Activated naive CD4-positive, alpha-beta T cell treated with anti-CD3 and anti-CD28 coated beads for 36 hours (primary cell): ENCODE results near the gene PC. TPM values are rescaled to one million over a fixed set of nuclear protein-coding genes. Genes with fewer than 3 reads are reported as not detected.

Experiments
- CTCF ChIA-PET: fragments of 350-600 bp; sonication (Branson Sonifier 250); formaldehyde crosslinking; loops from one replicate; lab custom pipeline; 2021; ENCODE audit warnings: antibody characterized with exemption; lab: Charles Lee
- DNase-seq: peaks from one replicate; pipeline ENCODE4 v3.0.0-alpha.2; 2020
- H3K27ac Mint-ChIP-seq: one replicate; pipeline ENCODE4 v1.8.0; 2021; ENCODE audit warnings: mild to moderate bottlenecking, mixed read lengths
- H3K27me3 Mint-ChIP-seq: one replicate; pipeline ENCODE4 v1.8.0; 2021; ENCODE audit warnings: low read depth, mixed read lengths
- H3K36me3 Mint-ChIP-seq: one replicate; pipeline ENCODE4 v1.8.0; 2021; ENCODE audit warnings: low read depth, mixed read lengths
- H3K4me1 Mint-ChIP-seq: one replicate; pipeline ENCODE4 v1.8.0; 2021; ENCODE audit warnings: low read depth, mixed read lengths
- H3K4me3 Mint-ChIP-seq: one replicate; pipeline ENCODE4 v1.8.0; 2021; ENCODE audit warnings: mild to moderate bottlenecking, moderate library complexity, mixed read lengths
- H3K9me3 Mint-ChIP-seq: one replicate; pipeline ENCODE4 v1.8.0; 2021; ENCODE audit warnings: mixed read lengths
- intact Hi-C: fragments of 100-400 bp; cut with micrococcal nuclease; formaldehyde crosslinking; loops from one replicate; pipeline ENCODE4 v1.15.1; 2023
- total RNA-seq, 2 experiments: library from RNA; stranded (reverse); gene quantifications; one replicate each; pipeline ENCODE4 v1.2.3, GENCODE V29; 2021

PC gene
- total RNA-seq, 2 experiments from 2014 or later: 8.0 to 9.4 TPM

DNA sequence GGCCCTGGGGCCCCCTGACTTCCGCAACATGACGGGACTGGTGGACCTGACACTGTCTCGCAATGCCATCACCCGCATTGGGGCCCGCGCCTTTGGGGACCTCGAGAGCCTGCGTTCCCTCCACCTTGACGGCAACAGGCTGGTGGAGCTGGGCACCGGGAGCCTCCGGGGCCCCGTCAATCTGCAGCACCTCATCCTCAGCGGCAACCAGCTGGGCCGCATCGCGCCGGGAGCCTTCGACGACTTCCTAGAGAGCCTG is 100.3 kb downstream of the PC start:
- H3K4me1 Mint-ChIP-seq: peaks cover 3% of the 10 kb centered on the region
- DNase-seq: no peak
- H3K36me3 Mint-ChIP-seq: peaks cover 2% of the 10 kb centered on the region
- intact Hi-C loops: loop anchor here (5.0 kb wide), 1 partner anchor 99 kb away; the partner anchor contains the start of gene PC
- H3K27ac Mint-ChIP-seq: no peak overlapping the region
- H3K9me3 Mint-ChIP-seq: no peaks in the 10 kb centered on the region
- H3K4me3 Mint-ChIP-seq: peak overlapping the region; percentile 66
- CTCF ChIA-PET: no interaction called here
- no peaks in the 10 kb centered on the region for H3K27me3 Mint-ChIP-seq

DNA sequence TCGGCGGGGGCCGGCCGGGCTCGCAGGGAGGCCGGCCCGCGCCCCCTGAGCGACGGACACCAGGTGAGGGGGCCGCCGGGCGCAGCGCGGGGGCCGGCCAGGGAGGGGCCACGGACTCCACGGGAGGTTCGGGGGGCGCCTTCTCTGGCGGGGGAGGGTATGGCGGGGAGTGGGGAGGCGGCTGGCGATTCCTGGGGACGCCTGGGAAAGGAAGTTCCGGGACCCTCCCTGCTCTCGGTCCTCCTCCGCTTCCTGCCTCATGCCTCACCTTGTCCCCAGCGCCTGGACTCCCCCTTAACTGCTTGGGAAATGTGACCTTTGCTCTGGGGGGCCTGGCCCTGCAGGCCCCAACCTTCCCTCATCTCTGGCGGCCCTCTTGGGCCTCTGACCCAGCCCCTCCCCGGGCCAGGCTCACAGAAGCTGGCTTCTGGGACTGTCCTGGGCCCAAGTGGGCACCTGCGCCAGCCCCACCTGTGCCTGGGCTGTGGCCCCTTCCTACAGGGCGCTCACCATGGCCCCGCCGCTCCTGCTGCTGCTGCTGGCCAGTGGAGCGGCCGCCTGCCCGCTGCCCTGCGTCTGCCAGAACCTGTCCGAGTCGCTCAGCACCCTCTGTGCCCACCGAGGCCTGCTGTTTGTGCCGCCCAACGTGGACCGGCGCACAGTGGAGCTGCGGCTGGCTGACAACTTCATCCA is 100.8 kb downstream of the PC start:
- Mint-ChIP-seq H3K27ac (no peak overlapping the region), H3K4me1 (peaks cover 3% of the 10 kb centered on the region), H3K9me3 (no peaks in the 10 kb centered on the region), H3K27me3 (no peaks in the 10 kb centered on the region), H3K4me3 (peak overlapping the region; percentile 66), H3K36me3 (peaks cover 2% of the 10 kb centered on the region)
- CTCF ChIA-PET: no interaction called here
- no peak for DNase-seq
- intact Hi-C loops: loop anchor here (5.0 kb wide), 1 partner anchor 100 kb away; the partner anchor contains the start of gene PC

DNA sequence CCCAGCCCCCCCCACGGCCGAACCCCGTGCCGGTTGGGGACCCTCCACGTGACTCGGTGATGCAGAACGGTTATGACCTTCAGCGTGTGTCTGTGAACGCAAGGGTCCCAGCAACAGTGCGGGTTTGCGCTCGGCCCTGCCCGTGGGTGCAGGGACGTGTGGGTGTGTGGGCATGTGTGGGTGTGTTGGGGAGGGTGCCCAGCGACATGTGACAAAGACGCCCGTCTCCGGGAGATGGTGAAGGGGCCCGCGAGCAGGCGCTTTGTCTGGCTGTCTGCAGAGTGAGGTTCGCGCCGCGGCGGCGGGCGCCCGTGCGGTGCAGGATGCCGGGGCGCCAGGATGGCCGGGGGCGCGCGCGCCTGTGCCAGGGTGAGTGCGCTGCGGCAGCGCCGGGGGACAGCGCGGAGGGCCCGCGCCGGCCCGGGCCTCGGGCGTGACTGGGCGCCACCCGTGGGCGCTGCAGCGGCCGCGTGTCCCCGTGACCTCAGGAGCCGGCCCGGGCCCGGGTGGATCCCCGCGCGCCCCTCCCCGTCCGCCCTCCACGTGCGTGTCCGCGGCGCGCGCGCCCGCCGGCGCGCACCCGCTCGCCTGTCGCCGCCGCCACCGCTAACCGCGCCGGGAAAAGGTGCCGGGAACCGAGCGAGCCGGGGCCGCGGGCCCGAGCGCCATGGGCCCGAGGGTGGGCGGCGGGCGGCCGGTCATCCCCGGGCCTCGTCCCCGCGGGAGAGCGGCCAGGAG is 101.5 kb downstream of the PC start, which contains the start of gene LRFN4:
TSS of gene LRFN4 (plus strand) at position 569 of the 738 bp plus-strand sequence. CDS start 681 bp downstream, outside the sequence.
- intact Hi-C loops: loop anchor here (1.0 to 5.0 kb wide), 2 partner anchors 13 to 101 kb away; partner anchors contain the start of genes PC and RCE1
- no peaks in the 10 kb centered on the region for H3K9me3 Mint-ChIP-seq
- CTCF ChIA-PET: no interaction called here

DNA sequence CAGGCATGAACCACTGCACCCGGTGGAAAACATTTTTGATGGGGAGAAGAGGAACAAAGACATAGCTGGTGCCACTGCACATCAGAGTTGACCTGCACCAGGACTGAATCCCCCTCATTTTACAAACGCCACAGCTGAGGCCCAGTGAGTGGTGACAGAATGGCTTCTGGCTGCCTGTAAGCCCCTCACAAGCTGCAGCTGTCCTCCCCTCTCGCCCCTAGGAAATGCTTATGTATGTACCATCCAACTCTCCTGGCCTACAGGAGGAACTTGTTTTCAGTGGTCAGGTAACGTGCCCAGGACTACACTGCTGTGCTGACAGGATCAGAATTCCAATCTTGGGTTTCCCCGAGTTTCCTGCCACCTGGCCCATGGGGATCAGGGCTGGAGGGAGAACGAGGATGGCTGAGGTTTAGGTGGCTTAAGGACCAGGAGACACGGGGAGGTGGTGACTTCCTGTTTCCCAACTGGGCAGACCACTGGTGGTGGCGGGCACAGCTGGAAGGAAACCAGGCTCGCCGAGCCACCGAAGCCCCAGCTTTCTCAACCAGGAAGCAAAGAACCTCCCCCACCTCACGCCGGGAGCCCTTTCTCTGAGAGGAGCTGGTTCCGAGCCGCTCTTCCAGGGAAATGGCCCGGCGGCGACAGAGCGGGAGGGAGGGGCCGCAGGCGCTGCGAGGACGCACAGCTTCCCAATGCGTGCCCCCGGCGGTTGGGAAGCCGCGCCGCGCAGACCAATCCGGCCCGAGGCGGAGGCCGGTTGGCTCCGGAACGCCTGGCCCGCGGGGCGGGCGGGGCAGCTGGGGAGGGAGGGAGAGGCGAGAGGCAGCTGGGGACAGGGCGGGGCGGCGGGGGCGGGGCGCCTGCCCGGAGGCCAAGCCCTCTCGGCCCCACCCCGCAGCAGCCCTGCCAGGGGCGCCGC is 102.3 kb downstream of the PC start:
- H3K4me1 Mint-ChIP-seq: peaks cover 11% of the 10 kb centered on the region
- intact Hi-C loops: loop anchor here (1.0 to 5.0 kb wide), 2 partner anchors 13 to 101 kb away; partner anchors contain the start of genes PC and RCE1
- peaks cover 2% of the 10 kb centered on the region for H3K36me3 Mint-ChIP-seq
- no peaks in the 10 kb centered on the region for H3K27me3 Mint-ChIP-seq
- H3K27ac Mint-ChIP-seq: peak overlapping the region; percentile 30
- CTCF ChIA-PET: interaction anchor here (0.7 to 1.2 kb wide), 2 partner anchors 17 to 219 kb away, joined by 3 read pairs; no protein-coding TSS in a partner anchor
- DNase-seq: peak; percentile 89
- H3K9me3 Mint-ChIP-seq: no peaks in the 10 kb centered on the region
- H3K4me3 Mint-ChIP-seq: peak overlapping the region; percentile 87

More for the DNA sequence above, 101.5 kb downstream of the PC start, which contains the start of gene LRFN4:
- Mint-ChIP-seq H3K27ac (peak within 1 kb of the TSS; percentile 56), H3K27me3 (no peaks in the 10 kb centered on the region), H3K4me3 (peak within 1 kb of the TSS; percentile 87), H3K4me1 (peaks cover 8% of the 10 kb centered on the region), H3K36me3 (peaks cover 2% of the 10 kb centered on the region)
- peak; percentile 28 for DNase-seq

DNA sequence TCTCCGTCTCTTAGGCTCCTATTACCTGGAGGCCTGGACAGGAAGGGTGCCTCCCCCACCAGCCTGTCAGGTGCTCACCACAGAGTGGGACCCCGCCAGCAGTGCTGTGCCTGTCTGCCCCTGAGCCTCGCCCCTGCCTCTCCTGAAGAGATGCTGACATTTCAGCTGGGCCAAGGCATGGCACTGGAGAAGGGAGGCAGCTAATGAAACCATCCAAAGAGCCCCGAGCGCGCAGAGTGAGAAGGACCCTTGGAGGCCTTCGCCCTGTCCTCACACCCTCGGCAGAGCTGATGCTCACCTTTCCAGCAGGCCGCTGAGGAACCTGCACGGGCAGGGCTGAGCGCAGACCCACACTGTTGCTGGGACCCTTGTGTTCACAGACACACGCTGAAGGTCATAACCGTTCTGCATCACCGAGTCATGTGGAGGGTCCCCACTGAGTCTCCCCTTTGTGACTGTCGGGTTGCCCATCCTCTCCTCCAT is 103.4 kb downstream of the PC start:
- intact Hi-C loops: loop anchor here (5.0 kb wide), 1 partner anchor 103 kb away; the partner anchor contains the start of gene PC
- CTCF ChIA-PET: interaction anchor here (1.2 kb wide), 1 partner anchor 16 kb away, joined by 3 read pairs; no protein-coding TSS in a partner anchor
- no peaks in the 10 kb centered on the region for H3K27me3 Mint-ChIP-seq
- H3K36me3 Mint-ChIP-seq: peaks cover 2% of the 10 kb centered on the region
- H3K4me3 Mint-ChIP-seq: no peak overlapping the region
- no peaks in the 10 kb centered on the region for H3K9me3 Mint-ChIP-seq
- DNase-seq: no peak
- peaks cover 11% of the 10 kb centered on the region for H3K4me1 Mint-ChIP-seq
- no peak overlapping the region for H3K27ac Mint-ChIP-seq

DNA sequence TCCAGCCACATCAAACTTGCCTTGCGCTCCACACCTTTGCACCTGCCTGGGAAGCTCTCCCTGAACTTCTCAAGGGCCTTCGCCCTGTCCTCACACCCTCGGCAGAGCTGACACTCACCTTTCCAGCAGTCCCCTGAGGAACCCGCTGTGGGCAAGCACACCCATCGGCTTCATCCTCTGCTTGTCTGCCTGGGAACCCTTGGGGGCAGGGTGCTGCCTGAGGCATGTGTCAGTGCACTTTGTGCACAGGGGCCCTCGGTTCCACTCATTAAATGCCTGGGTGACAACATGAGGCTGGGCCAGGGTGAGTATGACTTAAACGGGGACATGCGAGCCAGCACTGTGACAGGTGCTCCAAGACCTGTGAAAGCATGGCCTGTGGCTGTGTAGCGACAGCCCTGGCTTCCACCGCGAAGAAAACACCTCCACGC is 103.9 kb downstream of the PC start:
- DNase-seq: no peak
- Mint-ChIP-seq H3K27me3 (no peaks in the 10 kb centered on the region), H3K9me3 (no peaks in the 10 kb centered on the region), H3K36me3 (peaks cover 2% of the 10 kb centered on the region), H3K27ac (no peak overlapping the region), H3K4me3 (no peak overlapping the region), H3K4me1 (peaks cover 11% of the 10 kb centered on the region)
- intact Hi-C loops: no loop called here
- CTCF ChIA-PET: no interaction called here

DNA sequence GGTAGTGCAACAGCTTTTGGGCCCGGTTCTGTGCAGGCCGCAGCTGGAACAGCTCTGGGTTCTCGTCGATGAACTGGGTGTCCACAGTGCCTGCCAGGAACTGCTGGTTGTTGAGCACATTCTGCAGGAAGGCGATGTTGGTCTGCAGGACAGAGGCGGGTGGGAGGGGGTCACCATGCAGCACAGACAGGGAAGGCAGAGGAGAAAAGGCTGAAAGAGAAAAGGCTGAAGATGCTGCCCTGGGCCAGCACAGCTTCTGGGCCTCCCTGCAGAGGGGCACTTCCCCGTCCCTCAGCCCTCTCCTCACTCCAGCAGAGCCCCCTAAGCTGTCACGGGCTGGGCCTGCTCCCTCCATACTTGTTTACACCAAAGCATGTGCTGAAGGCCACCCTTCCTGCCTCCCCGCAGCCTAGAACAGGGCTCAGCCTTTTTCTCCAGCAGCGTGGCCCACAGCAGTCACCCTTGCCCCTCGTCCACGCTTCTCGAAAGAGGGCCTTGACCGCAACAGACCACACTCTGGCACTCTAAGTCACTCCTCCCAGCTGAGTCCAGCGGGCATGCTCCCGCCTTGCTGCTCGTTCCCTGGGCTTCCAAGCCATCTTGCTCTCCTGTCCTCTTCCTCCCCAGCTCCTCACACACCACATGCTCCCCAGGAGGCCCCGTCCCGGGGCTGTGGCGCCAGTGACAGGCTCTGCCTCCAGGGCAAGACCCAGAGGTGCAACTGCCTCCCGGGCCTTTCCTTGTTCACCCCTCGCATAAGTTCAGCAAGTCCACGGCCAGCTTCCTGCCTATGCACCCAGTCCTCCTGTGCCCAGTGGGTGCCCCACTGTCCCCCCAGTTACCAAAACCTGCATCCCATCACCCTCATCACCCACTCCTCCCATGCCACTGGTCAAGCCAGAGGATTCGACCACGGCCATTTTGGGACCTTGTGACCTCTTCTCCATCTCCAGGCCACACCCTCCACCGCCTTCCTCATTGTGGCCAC is 104.6 kb downstream of the PC start:
- Mint-ChIP-seq H3K4me1 (peaks cover 11% of the 10 kb centered on the region), H3K27me3 (no peaks in the 10 kb centered on the region), H3K36me3 (peaks cover 2% of the 10 kb centered on the region), H3K4me3 (no peak overlapping the region), H3K9me3 (no peaks in the 10 kb centered on the region), H3K27ac (no peak overlapping the region)
- CTCF ChIA-PET: no interaction called here
- intact Hi-C loops: no loop called here
- no peak for DNase-seq

DNA sequence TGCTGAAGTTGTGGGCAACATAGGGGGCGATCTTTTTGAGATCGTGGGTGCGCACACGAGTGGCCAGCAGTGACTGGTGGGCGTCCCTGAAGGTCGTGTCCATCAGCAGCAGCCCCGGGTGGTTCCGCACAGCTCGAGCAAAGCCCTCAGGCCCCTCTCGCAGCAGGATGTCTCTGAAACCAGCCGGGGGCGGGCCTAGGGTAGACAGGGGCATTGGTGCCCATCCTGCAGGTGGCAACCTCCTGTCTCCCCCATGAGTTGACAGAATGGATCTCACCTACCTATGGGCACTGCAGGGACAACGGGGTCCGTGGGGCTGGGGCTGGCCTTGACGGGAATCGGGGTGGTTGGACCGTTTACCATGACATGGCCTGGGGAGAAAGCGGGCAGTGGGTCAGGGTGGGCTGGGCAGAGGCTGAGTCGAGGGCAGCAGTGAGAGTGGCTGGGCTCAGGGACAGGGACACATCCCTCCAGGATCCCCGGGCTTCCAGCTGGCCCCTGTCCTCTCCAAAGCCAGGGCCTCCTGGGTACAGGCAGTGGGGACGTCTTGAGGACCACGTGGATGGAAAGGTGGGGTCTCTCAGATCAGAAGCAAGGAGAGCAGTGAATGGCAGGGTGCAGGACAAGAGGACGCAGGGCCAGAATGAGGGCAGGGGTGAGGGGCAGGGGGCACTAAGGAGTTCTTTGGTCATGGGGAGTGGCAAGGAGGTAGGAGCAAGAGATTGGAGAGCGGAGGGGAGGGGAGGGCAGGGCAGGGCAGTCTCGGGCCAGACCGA is 105.5 kb downstream of the PC start:
- Mint-ChIP-seq H3K27ac (no peak overlapping the region), H3K4me1 (peaks cover 11% of the 10 kb centered on the region), H3K36me3 (no peaks in the 10 kb centered on the region), H3K4me3 (no peak overlapping the region), H3K27me3 (no peaks in the 10 kb centered on the region), H3K9me3 (no peaks in the 10 kb centered on the region)
- CTCF ChIA-PET: no interaction called here
- intact Hi-C loops: no loop called here
- no peak for DNase-seq

DNA sequence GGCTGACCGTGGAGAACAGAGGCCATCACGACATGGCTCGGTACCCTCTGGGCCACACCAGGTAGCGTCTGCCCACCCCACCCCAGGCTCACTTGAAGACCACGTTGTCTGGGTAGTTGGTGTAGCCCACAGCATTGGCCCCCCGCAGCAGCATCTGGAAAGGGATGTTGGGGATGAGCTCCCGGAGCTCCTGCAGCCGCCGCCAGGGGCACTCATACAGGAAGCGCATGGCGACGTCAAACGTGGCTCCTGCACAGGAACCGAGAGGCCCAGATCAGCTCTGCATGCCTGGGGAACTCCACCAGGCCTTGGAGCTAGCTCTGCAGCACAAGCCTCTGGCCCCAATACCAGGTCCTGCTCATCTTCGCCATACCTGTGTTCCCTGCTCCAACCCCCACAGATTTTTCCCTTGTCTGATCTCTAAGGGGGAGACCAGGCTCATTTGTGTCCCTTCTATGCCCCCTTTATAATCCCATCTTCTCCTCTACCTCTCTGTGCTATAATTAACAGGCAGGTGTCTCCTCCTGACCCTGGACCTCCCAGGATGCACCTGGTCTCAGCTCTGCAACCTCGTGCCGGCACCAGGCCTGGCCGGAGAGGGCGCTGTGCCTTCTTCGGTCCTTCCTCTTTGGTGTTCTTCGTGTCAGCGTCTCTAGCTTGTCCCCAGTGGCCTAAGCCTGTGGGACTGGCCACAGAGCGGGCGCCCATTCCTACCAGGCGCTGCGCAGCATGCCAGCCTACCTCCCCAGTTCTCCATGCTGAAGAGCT is 106.3 kb downstream of the PC start:
- Mint-ChIP-seq H3K27me3 (no peaks in the 10 kb centered on the region), H3K4me3 (no peak overlapping the region), H3K27ac (peak overlapping the region; percentile 56), H3K9me3 (no peaks in the 10 kb centered on the region), H3K4me1 (peaks cover 11% of the 10 kb centered on the region), H3K36me3 (no peaks in the 10 kb centered on the region)
- DNase-seq: peak; percentile 60
- CTCF ChIA-PET: interaction anchor here (0.9 kb wide), 1 partner anchor 29 kb away, joined by 3 read pairs; no protein-coding TSS in a partner anchor
- intact Hi-C loops: no loop called here

DNA sequence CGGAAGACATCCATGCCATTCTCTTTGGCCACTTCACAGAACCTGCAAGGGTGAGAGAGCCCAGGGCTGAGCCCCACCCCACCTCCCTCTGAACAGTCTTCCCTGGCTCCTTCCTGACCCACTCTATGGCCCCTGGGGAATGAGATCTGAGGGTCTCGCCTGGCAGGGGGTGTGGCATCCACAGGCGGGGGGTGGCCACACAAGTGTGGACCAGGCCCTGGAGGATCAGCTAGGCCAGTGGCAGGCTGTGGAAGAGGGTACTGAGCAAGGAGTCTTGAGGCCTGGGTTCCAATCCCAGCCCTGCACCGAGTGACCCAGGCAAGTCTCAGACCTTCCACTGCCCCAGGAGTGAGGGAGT is 107.0 kb downstream of the PC start:
- Mint-ChIP-seq H3K27me3 (no peaks in the 10 kb centered on the region), H3K9me3 (no peaks in the 10 kb centered on the region), H3K4me3 (no peak overlapping the region), H3K27ac (no peak overlapping the region), H3K4me1 (peaks cover 11% of the 10 kb centered on the region), H3K36me3 (no peaks in the 10 kb centered on the region)
- intact Hi-C loops: no loop called here
- DNase-seq: no peak
- CTCF ChIA-PET: interaction anchor here (0.9 kb wide), 1 partner anchor 30 kb away, joined by 3 read pairs; no protein-coding TSS in a partner anchor
